Loucy (cell line): ENCODE measurements around the gene SIK3.

Source experiments
- H2AFZ ChIP-seq: fragments of 200-600 bp; sonication (generic); 2 replicates; pipeline ENCODE4 v1.6.0; 2016; ENCODE audit warnings: antibody characterized with exemption, mild to moderate bottlenecking, low read length, moderate library complexity
- H3F3A ChIP-seq: fragments of 200-600 bp; 2 replicates; pipeline ENCODE4 v1.6.0; 2016; ENCODE audit warnings: antibody characterized with exemption, low read depth, mild to moderate bottlenecking
- H3K27me3 ChIP-seq: fragments of 200-600 bp; sonication (generic); 2 replicates; pipeline ENCODE4 v1.6.1; 2014; ENCODE audit warnings: low read length, mild to moderate bottlenecking; ENCODE audit not compliant: insufficient read depth, poor library complexity, severe bottlenecking
- H3K36me3 ChIP-seq: fragments of 200-600 bp; sonication (generic); 2 replicates; pipeline ENCODE4 v1.6.1; 2016; ENCODE audit warnings: low read length; ENCODE audit not compliant: insufficient read depth
- H3K4me1 ChIP-seq: fragments of 200-600 bp; sonication (generic); 2 replicates; pipeline ENCODE4 v1.5.1; 2014; ENCODE audit warnings: low read length, mild to moderate bottlenecking; ENCODE audit not compliant: insufficient read depth, poor library complexity, severe bottlenecking
- H3K4me2 ChIP-seq: fragments of 200-600 bp; sonication (generic); 2 replicates; pipeline ENCODE4 v1.6.0; 2014; ENCODE audit warnings: antibody characterized with exemption, low read length, low read depth, mild to moderate bottlenecking; ENCODE audit not compliant: poor library complexity, severe bottlenecking
- H3K4me3 ChIP-seq: fragments of 200-600 bp; sonication (generic); 2 replicates; pipeline ENCODE4 v1.5.1; 2014; ENCODE audit warnings: low read length, mild to moderate bottlenecking, mixed read lengths; ENCODE audit not compliant: poor library complexity, severe bottlenecking
- H3K79me2 ChIP-seq: fragments of 200-600 bp; sonication (generic); 2 replicates; pipeline ENCODE4 v1.6.1; 2014; ENCODE audit warnings: low read length; ENCODE audit not compliant: insufficient read depth
- H3K9ac ChIP-seq: fragments of 200-600 bp; sonication (generic); 2 replicates; pipeline ENCODE4 v1.6.0; 2014; ENCODE audit warnings: mild to moderate bottlenecking, low read depth, low read length, moderate library complexity; ENCODE audit not compliant: poor library complexity, severe bottlenecking
- H3K9me2 ChIP-seq: fragments of 200-600 bp; sonication (generic); replicated peaks from 2 replicates; pipeline ENCODE4 v1.6.1; 2016; ENCODE audit warnings: low read depth, low read length, mixed read lengths
- H3K9me3 ChIP-seq: fragments of 200-600 bp; sonication (generic); 2 replicates; pipeline ENCODE4 v1.6.1; 2014; ENCODE audit warnings: mild to moderate bottlenecking, antibody characterized with exemption, low read length, low read depth; ENCODE audit not compliant: insufficient read depth
- H4K20me1 ChIP-seq: fragments of 200-600 bp; sonication (generic); 2 replicates; pipeline ENCODE4 v1.6.0; 2014; ENCODE audit warnings: antibody characterized with exemption, low read length, mild to moderate bottlenecking; ENCODE audit not compliant: insufficient read depth, poor library complexity, severe bottlenecking
- CTCF ChIP-seq: fragments of 200-600 bp; sonication (generic); conservative IDR thresholded peaks from 2 replicates; pipeline ENCODE4 v1.5.1; 2014; ENCODE audit warnings: mild to moderate bottlenecking, antibody characterized with exemption, low read length
- EZH2phosphoT487 ChIP-seq: fragments of 200-600 bp; IDR thresholded peaks from 2 replicates; pipeline ENCODE4 v1.6.1; 2018; ENCODE audit warnings: antibody characterized with exemption, mild to moderate bottlenecking, moderate library complexity, borderline replicate concordance

SIK3 gene

GRCh38 chr11:116822575-116822974 is 275.7 kb downstream of the SIK3 start:
- Histone ChIP-seq H3K79me2 (no peaks in the 10 kb centered on the region), H3K4me3 (no peak overlapping the region), H3K9me3 (no peaks in the 10 kb centered on the region), H3K4me1 (no peaks in the 10 kb centered on the region), H3F3A (no peaks in the 10 kb centered on the region; the same call in 1 of the 2 replicates), H4K20me1 (no peaks in the 10 kb centered on the region), H3K36me3 (no peaks in the 10 kb centered on the region), H3K4me2 (no peak overlapping the region), H3K9me2 (no peaks in the 10 kb centered on the region), H3K27me3 (no peaks in the 10 kb centered on the region), H3K9ac (no peak overlapping the region), H2AFZ (no peak overlapping the region)
- TF ChIP-seq CTCF (no peak), EZH2phosphoT487 (no peak)

GRCh38 chr11:116821050-116821918 is 276.9 kb downstream of the SIK3 start:
- TF ChIP-seq CTCF (no peak), EZH2phosphoT487 (no peak)
- Histone ChIP-seq H3K4me2 (no peak overlapping the region), H3K36me3 (no peaks in the 10 kb centered on the region), H4K20me1 (no peaks in the 10 kb centered on the region), H3K4me3 (no peak overlapping the region), H3K79me2 (no peaks in the 10 kb centered on the region), H3F3A (no peaks in the 10 kb centered on the region; the same call in 1 of the 2 replicates), H3K4me1 (no peaks in the 10 kb centered on the region), H3K9me3 (no peaks in the 10 kb centered on the region), H2AFZ (no peak overlapping the region), H3K9ac (no peak overlapping the region), H3K27me3 (no peaks in the 10 kb centered on the region), H3K9me2 (no peaks in the 10 kb centered on the region)

GRCh38 chr11:116819049-116819448 is 279.2 kb downstream of the SIK3 start:
- Histone ChIP-seq H3K4me2 (no peak overlapping the region), H3F3A (no peaks in the 10 kb centered on the region; the same call in 1 of the 2 replicates), H3K79me2 (no peaks in the 10 kb centered on the region), H3K4me1 (no peaks in the 10 kb centered on the region), H3K4me3 (no peak overlapping the region), H3K9ac (no peak overlapping the region), H3K9me2 (no peaks in the 10 kb centered on the region), H3K27me3 (no peaks in the 10 kb centered on the region), H3K36me3 (no peaks in the 10 kb centered on the region), H2AFZ (no peak overlapping the region), H3K9me3 (no peaks in the 10 kb centered on the region), H4K20me1 (no peaks in the 10 kb centered on the region)
- TF ChIP-seq EZH2phosphoT487 (no peak), CTCF (no peak)
